K562 (cell line): Measurements from ENCODE around the gene AGO1. TPM values are rescaled to one million over a fixed set of nuclear protein-coding genes. Genes with fewer than 3 reads are reported as not detected.

Source experiments
- CBFA2T2 ChIP-seq: fragments of 450-650 bp; conservative IDR thresholded peaks from 2 replicates; pipeline ENCODE4 v1.6.1; 2017; ENCODE audit warnings: mild to moderate bottlenecking
- CEBPZ ChIP-seq: fragments of 150-350 bp; IDR thresholded peaks from 2 replicates; pipeline ENCODE4 v1.6.1; 2014; ENCODE audit warnings: low read depth, mild to moderate bottlenecking, low read length, borderline replicate concordance
- CREM ChIP-seq: IDR thresholded peaks from 2 replicates; pipeline ENCODE4 v1.6.1; 2014; ENCODE audit warnings: antibody characterized with exemption, low read depth
- JUND ChIP-seq, 2 experiments: IDR thresholded peaks; 2 replicates in 1 of 2; 3 replicates in 1 of 2; pipeline ENCODE4 v1.6.1; 2011; ENCODE audit warnings: borderline replicate concordance in 2 of 2, low read depth in 2 of 2, low read length in 2 of 2, improper control_type of control experiment in 1 of 2, missing biosample characterization in 1 of 2, missing genetic modification characterization in 1 of 2, missing genetic modification reagents in 1 of 2
- LEF1 ChIP-seq: fragments of 450-650 bp; IDR thresholded peaks from 2 replicates; pipeline ENCODE4 v1.6.1; 2016; ENCODE audit warnings: mild to moderate bottlenecking
- RB1 ChIP-seq: fragments of 450-650 bp; IDR thresholded peaks from 2 replicates; pipeline ENCODE4 v1.6.1; 2017; ENCODE audit warnings: low read depth, mild to moderate bottlenecking
- RCOR1 ChIP-seq, 2 experiments: IDR thresholded peaks; 2 replicates each; pipeline ENCODE4 v1.6.1; 2012; ENCODE audit warnings: low read depth in 2 of 2, low read length in 2 of 2, borderline replicate concordance in 1 of 2, improper control_type of control experiment in 1 of 2
- REST ChIP-seq, 2 experiments: fragments of 450-650 bp; formaldehyde crosslinking in 1 of 2; IDR thresholded peaks; 2 replicates each; pipeline versions ENCODE4 v1.4.0 to v1.6.1; 2014 to 2020; ENCODE audit warnings: mild to moderate bottlenecking in 2 of 2, borderline replicate concordance in 1 of 2, low read depth in 1 of 2
- SMAD4 ChIP-seq: fragments of 250-450 bp; sonication (Bioruptor Pico); conservative IDR thresholded peaks from 2 replicates; pipeline ENCODE4 v1.8.0; 2021; ENCODE audit warnings: inconsistent platforms, mild to moderate bottlenecking, moderate library complexity
- STAG1 ChIP-seq: sonication (generic); formaldehyde crosslinking; IDR thresholded peaks from 2 replicates; pipeline ENCODE4 v1.5.0; 2020; ENCODE audit warnings: missing genetic modification reagents, borderline replicate concordance
- TBL1XR1 ChIP-seq, 2 experiments: IDR thresholded peaks; 2 replicates each; pipeline ENCODE4 v1.6.1; 2012; ENCODE audit warnings: improper control_type of control experiment in 2 of 2, low read length in 2 of 2, mild to moderate bottlenecking in 1 of 2
- VEZF1 ChIP-seq: fragments of 200-800 bp; sonication (Bioruptor generic); IDR thresholded peaks from 2 replicates; pipeline ENCODE4 v1.6.1; 2017; ENCODE audit warnings: missing genetic modification characterization, missing compliant biosample characterization
- ZBED1 ChIP-seq: IDR thresholded peaks from 2 replicates; pipeline ENCODE4 v1.6.1; 2014
- polyA plus RNA-seq, 8 experiments: library from polyadenylated mRNA; depleted of rRNA in 4 of 8; stranded (reverse) in 5 of 8; unstranded in 3 of 8; fragments of >200 nt; fragmentation: Nextera tagmentation in 2 of 8; fragmentation: Illumina TruSeq in 1 of 8; extraction: Ambion mirVana in 2 of 8; extraction: Trizol in 1 of 8; gene quantifications; 2 replicates each; pipeline versions ENCODE4 v1.2.1 to v1.2.3, GENCODE V29; 2011 to 2014; ENCODE audit warnings: inconsistent platforms in 1 of 8, missing spikeins in 1 of 8
- total RNA-seq, 7 experiments: library from RNA; depleted of rRNA in 6 of 7; stranded (reverse); fragments of >200 nt in 6 of 7; fragmentation: Illumina TruSeq in 2 of 7; extraction: Trizol in 2 of 7; gene quantifications; 2 replicates each; pipeline versions ENCODE4 v1.2.1 to v1.2.3, GENCODE V29; 2011 to 2021; ENCODE audit warnings: low replicate concordance in 1 of 7

The AGO1 gene
- total and polyA plus RNA-seq, 9 of the 15 experiments (the other 6 are each of a cell fraction or from before 2014, with no cell fraction given) = 7.3 to 64.2 (median 26.0) TPM

GRCh38 chr1:35886577-35887431 lies 3.8 kb downstream of the AGO1 start (continued):
- TF ChIP-seq RCOR1 (IDR thresholded peaks at IDR 0.05; ENCODE audit: borderline replicate concordance in 1 of 2, low read depth in 2 of 2, low read length in 2 of 2) (peak in 1 of 2 experiments; percentile 77; a peak in 2 of 4 replicates), STAG1 (CRISPR knock-in tag) (no peak), ZBED1 (no peak), RB1 (no peak), VEZF1 (peak; percentile 68), SMAD4 (CRISPR knock-in tag) (peak; percentile 90), JUND (IDR thresholded peaks at IDR 0.05; ENCODE audit: borderline replicate concordance, low read depth, low read length) (peak; percentile 55; the same call in 1 of the 2 replicates), JUND (tag; IDR thresholded peaks at IDR 0.05; ENCODE audit: borderline replicate concordance, low read depth, low read length) (peak; percentile 53; the same call in 2 of the 3 replicates), LEF1 (peak; percentile 84), REST (IDR thresholded peaks at IDR 0.05; ENCODE audit: borderline replicate concordance) (0 out of 2 replicates have a peak, but pooled peaks have one; percentile 34), REST (CRISPR knock-in tag; IDR thresholded peaks at IDR 0.05; ENCODE audit: low read depth) (no peak), CREM (peak; percentile 50), TBL1XR1 (IDR thresholded peaks at IDR 0.05; ENCODE audit: low read length in 2 of 2) (peak; percentile 67 to 87), CEBPZ (no peak), CBFA2T2 (peak; percentile 34)
